ENCODE data around the gene LSM3. TPM values are rescaled to one million over a fixed set of nuclear protein-coding genes. Genes with fewer than 3 reads are reported as not detected.

Gene LSM3
- total and polyA plus RNA-seq, 4 experiments from 2014 or later: 7.2 to 30.7 (median 15.1) TPM

- Histone ChIP-seq H3K36me3 (ENCODE audit: insufficient read depth, low read length) (peaks cover 59% of the 10 kb centered on the region), H3K4me3 (ENCODE audit: low read length in 2 of 2) (no peak overlapping the region), H3K27me3 (ENCODE audit: insufficient read depth, low read length) (no peaks in the 10 kb centered on the region), H3K27ac (ENCODE audit: low read depth, low read length) (no peak overlapping the region), H3K4me1 (ENCODE audit: insufficient read depth, low read length) (no peaks in the 10 kb centered on the region), H3K9me3 (ENCODE audit: control insufficient read depth in 1 of 2, low read length in 2 of 2) (no peaks in the 10 kb centered on the region)
- Mint-ChIP-seq H3K4me1 (peaks cover 4 to 23% (median 7%) of the 10 kb centered on the region in 4 donors), H3K27ac (peak overlapping the region in 1 of 7 donors; percentile 41), H3K27me3 (no peaks in the 10 kb centered on the region), H3K36me3 (peaks cover 46 to 66% of the 10 kb centered on the region in 2 donors), H3K9me3 (no peaks in the 10 kb centered on the region), H3K4me3 (no peak overlapping the region)
- ChIA-PET CTCF (ENCODE audit: partially characterized antibody) (interaction anchor here (1.2 to 1.5 kb wide), 3 partner anchors 17 to 27 kb away, joined by 3 read pairs; partner anchors contain the start of gene CHCHD4), POLR2A (ENCODE audit: partially characterized antibody) (interaction anchor here (0.8 to 18.6 kb wide), 5 partner anchors 21 to 27 kb away, joined by 3 to 342 read pairs (median 4); partner anchors contain the start of genes CHCHD4, LSM3, TMEM43 and XPC)
- DNase-seq: no peak
- intact Hi-C loops (cut with micrococcal nuclease): no loop called here
Observed at GRCh38 chr3:14151471-14152083, 27.0 kb upstream of the LSM3 start.

- Mint-ChIP-seq H3K9me3 (no peaks in the 10 kb centered on the region), H3K4me1 (peaks cover 9 to 23% (median 12%) of the 10 kb centered on the region in 4 donors), H3K36me3 (peaks cover 50 to 66% of the 10 kb centered on the region in 2 donors), H3K4me3 (no peak overlapping the region), H3K27me3 (no peaks in the 10 kb centered on the region), H3K27ac (peak overlapping the region; percentile 36 to 87 (median 62))
- no peak for DNase-seq
- ChIA-PET POLR2A (ENCODE audit: partially characterized antibody) (interaction anchor here (0.8 to 18.6 kb wide), 5 partner anchors 10 to 24 kb away, joined by 3 to 342 read pairs (median 4); partner anchors contain the start of genes CHCHD4 and TMEM43), CTCF (ENCODE audit: partially characterized antibody) (interaction anchor here (0.7 to 1.6 kb wide), 9 partner anchors 8 to 51 kb away, joined by 3 to 7 read pairs (median 3); partner anchors contain the start of genes LSM3 and XPC)
- H3K9me3 ChIP-seq (ENCODE audit: control insufficient read depth in 1 of 2, low read length in 2 of 2): no peaks in the 10 kb centered on the region
- intact Hi-C loops (cut with micrococcal nuclease): no loop called here
- H3K27me3 ChIP-seq (ENCODE audit: insufficient read depth, low read length): no peaks in the 10 kb centered on the region
- H3K4me1 ChIP-seq (ENCODE audit: insufficient read depth, low read length): no peaks in the 10 kb centered on the region
- no peak overlapping the region for H3K27ac ChIP-seq (ENCODE audit: low read depth, low read length)
- H3K4me3 ChIP-seq (ENCODE audit: low read length in 2 of 2): no peak overlapping the region
- peaks cover 59% of the 10 kb centered on the region for H3K36me3 ChIP-seq (ENCODE audit: insufficient read depth, low read length)
Observed at GRCh38 chr3:14152233-14152962, 26.2 kb upstream of the LSM3 start.

GRCh38 chr3:14152963-14153355 lies 25.7 kb upstream of the LSM3 start:
- intact Hi-C loops (cut with micrococcal nuclease): no loop called here

GRCh38 chr3:14153663-14154062 lies 25.0 kb upstream of the LSM3 start:
- H3K27me3 Mint-ChIP-seq: no peaks in the 10 kb centered on the region
- no peak overlapping the region for H3K4me3 ChIP-seq (ENCODE audit: low read length in 2 of 2)
- H3K36me3 Mint-ChIP-seq: peaks cover 56 to 72% of the 10 kb centered on the region in 2 donors
- peak overlapping the region in 3 of 7 donors; percentile 17 to 74 (median 46) for H3K27ac Mint-ChIP-seq
- intact Hi-C loops (cut with micrococcal nuclease): no loop called here
- H3K27me3 ChIP-seq (ENCODE audit: insufficient read depth, low read length): no peaks in the 10 kb centered on the region
- no peaks in the 10 kb centered on the region for H3K9me3 Mint-ChIP-seq
- DNase-seq: no peak
- H3K4me1 Mint-ChIP-seq: peaks cover 11 to 23% (median 19%) of the 10 kb centered on the region in 4 donors
- CTCF ChIA-PET (ENCODE audit: partially characterized antibody): interaction anchor here (1.1 to 1.6 kb wide), 5 partner anchors 9 to 34 kb away, joined by 3 to 7 read pairs (median 4); no protein-coding TSS in a partner anchor
- POLR2A ChIA-PET (ENCODE audit: partially characterized antibody): interaction anchor here (1.2 to 18.6 kb wide), 4 partner anchors 12 to 25 kb away, joined by 3 to 342 read pairs (median 5); partner anchors contain the start of genes CHCHD4, LSM3, TMEM43 and XPC
- no peaks in the 10 kb centered on the region for H3K4me1 ChIP-seq (ENCODE audit: insufficient read depth, low read length)
- peaks cover 59% of the 10 kb centered on the region for H3K36me3 ChIP-seq (ENCODE audit: insufficient read depth, low read length)
- H3K4me3 Mint-ChIP-seq: no peak overlapping the region
- no peaks in the 10 kb centered on the region for H3K9me3 ChIP-seq (ENCODE audit: control insufficient read depth in 1 of 2, low read length in 2 of 2)
- no peak overlapping the region for H3K27ac ChIP-seq (ENCODE audit: low read depth, low read length)

More at GRCh38 chr3:14152963-14153355, 25.7 kb upstream of the LSM3 start:
- Mint-ChIP-seq H3K27ac (peak overlapping the region in 5 of 7 donors; percentile 22 to 80 (median 50)), H3K4me1 (peaks cover 11 to 23% (median 14%) of the 10 kb centered on the region in 4 donors), H3K36me3 (peaks cover 50 to 67% of the 10 kb centered on the region in 2 donors), H3K27me3 (no peaks in the 10 kb centered on the region), H3K4me3 (no peak overlapping the region), H3K9me3 (no peaks in the 10 kb centered on the region)
- Histone ChIP-seq H3K4me1 (ENCODE audit: insufficient read depth, low read length) (no peaks in the 10 kb centered on the region), H3K4me3 (ENCODE audit: low read length in 2 of 2) (no peak overlapping the region), H3K27me3 (ENCODE audit: insufficient read depth, low read length) (no peaks in the 10 kb centered on the region), H3K9me3 (ENCODE audit: control insufficient read depth in 1 of 2, low read length in 2 of 2) (no peaks in the 10 kb centered on the region), H3K36me3 (ENCODE audit: insufficient read depth, low read length) (peaks cover 59% of the 10 kb centered on the region), H3K27ac (ENCODE audit: low read depth, low read length) (no peak overlapping the region)
- POLR2A ChIA-PET (ENCODE audit: partially characterized antibody): interaction anchor here (1.3 to 18.6 kb wide), 3 partner anchors 11 to 24 kb away, joined by 4 to 342 read pairs (median 6); partner anchors contain the start of genes CHCHD4 and TMEM43
- CTCF ChIA-PET (ENCODE audit: partially characterized antibody): interaction anchor here (0.7 to 1.6 kb wide), 7 partner anchors 8 to 50 kb away, joined by 3 to 7 read pairs (median 4); partner anchors contain the start of genes LSM3 and XPC
- no peak for DNase-seq

GRCh38 chr3:14154276-14154675 lies 24.3 kb upstream of the LSM3 start:
- Mint-ChIP-seq H3K27ac (peak overlapping the region in 6 of 7 donors; percentile 4 to 92 (median 32)), H3K4me3 (no peak overlapping the region), H3K27me3 (no peaks in the 10 kb centered on the region), H3K4me1 (peaks cover 11 to 25% (median 20%) of the 10 kb centered on the region in 4 donors), H3K36me3 (peaks cover 62 to 77% of the 10 kb centered on the region in 2 donors), H3K9me3 (no peaks in the 10 kb centered on the region)
- Histone ChIP-seq H3K27me3 (ENCODE audit: insufficient read depth, low read length) (no peaks in the 10 kb centered on the region), H3K9me3 (ENCODE audit: control insufficient read depth in 1 of 2, low read length in 2 of 2) (no peaks in the 10 kb centered on the region), H3K36me3 (ENCODE audit: insufficient read depth, low read length) (peaks cover 63% of the 10 kb centered on the region), H3K4me3 (ENCODE audit: low read length in 2 of 2) (no peak overlapping the region), H3K4me1 (ENCODE audit: insufficient read depth, low read length) (no peaks in the 10 kb centered on the region), H3K27ac (ENCODE audit: low read depth, low read length) (no peak overlapping the region)
- intact Hi-C loops (cut with micrococcal nuclease): no loop called here
- DNase-seq: no peak
- CTCF ChIA-PET (ENCODE audit: partially characterized antibody): no interaction called here
- POLR2A ChIA-PET (ENCODE audit: partially characterized antibody): interaction anchor here (1.2 to 18.6 kb wide), 3 partner anchors 21 to 25 kb away, joined by 3 to 342 read pairs (median 6); partner anchors contain the start of genes CHCHD4, LSM3, TMEM43 and XPC

GRCh38 chr3:14154895-14155440 lies 23.6 kb upstream of the LSM3 start:
- Histone ChIP-seq H3K27ac (ENCODE audit: low read depth, low read length) (no peak overlapping the region), H3K36me3 (ENCODE audit: insufficient read depth, low read length) (peaks cover 69% of the 10 kb centered on the region), H3K4me1 (ENCODE audit: insufficient read depth, low read length) (no peaks in the 10 kb centered on the region), H3K9me3 (ENCODE audit: control insufficient read depth in 1 of 2, low read length in 2 of 2) (no peaks in the 10 kb centered on the region), H3K4me3 (ENCODE audit: low read length in 2 of 2) (no peak overlapping the region), H3K27me3 (ENCODE audit: insufficient read depth, low read length) (no peaks in the 10 kb centered on the region)
- Mint-ChIP-seq H3K4me1 (peaks cover 11 to 25% (median 20%) of the 10 kb centered on the region in 4 donors), H3K4me3 (no peak overlapping the region), H3K27me3 (no peaks in the 10 kb centered on the region), H3K9me3 (no peaks in the 10 kb centered on the region), H3K36me3 (peaks cover 69 to 77% of the 10 kb centered on the region in 2 donors), H3K27ac (peak overlapping the region in 4 of 7 donors; percentile 38 to 69 (median 48))
- DNase-seq: no peak
- CTCF ChIA-PET (ENCODE audit: partially characterized antibody): interaction anchor here (0.6 kb wide), 1 partner anchor 22 kb away, joined by 3 read pairs; no protein-coding TSS in a partner anchor
- intact Hi-C loops (cut with micrococcal nuclease): no loop called here
- POLR2A ChIA-PET (ENCODE audit: partially characterized antibody): interaction anchor here (18.6 kb wide), 1 partner anchor 26 kb away, joined by 342 read pairs; the partner anchor contains the start of genes CHCHD4 and TMEM43
